Astrocyte (in vitro differentiated cells and primary cell): ENCODE measurements around the gene HSD11B2.

Experiments used
- CTCF ChIP-seq: IDR thresholded peaks from 2 replicates; pipeline ENCODE4 v1.5.1; 2011; ENCODE audit warnings: low read depth, mild to moderate bottlenecking, inconsistent platforms, low read length, moderate library complexity; ENCODE audit not compliant: insufficient read depth
- EZH2 ChIP-seq: IDR thresholded peaks from 2 replicates; pipeline ENCODE4 v1.6.1; 2012; ENCODE audit warnings: mild to moderate bottlenecking, low read length, inconsistent platforms; ENCODE audit not compliant: insufficient read depth

- no peak for TF ChIP-seq CTCF
- TF ChIP-seq EZH2, result no peak
Measured at GRCh38 chr16:67419502-67419901, 11.4 kb upstream of the HSD11B2 start.
